NCI-H2196 treated with DMSO at 0.1 percent for 48 hours (cell line): ENCODE results near the gene USP17L17.
"Not testable (repeated sequence)": the region's sequence is repeated elsewhere in the genome, so short reads cannot be mapped to it uniquely, and the experiment has no call there.

Experiments
- DNase-seq: peaks from one replicate; lab custom pipeline; 2025; ENCODE audit not compliant: unreplicated experiment; lab: John Stamatoyannopoulos, UW

The USP17L17 gene

DNA sequence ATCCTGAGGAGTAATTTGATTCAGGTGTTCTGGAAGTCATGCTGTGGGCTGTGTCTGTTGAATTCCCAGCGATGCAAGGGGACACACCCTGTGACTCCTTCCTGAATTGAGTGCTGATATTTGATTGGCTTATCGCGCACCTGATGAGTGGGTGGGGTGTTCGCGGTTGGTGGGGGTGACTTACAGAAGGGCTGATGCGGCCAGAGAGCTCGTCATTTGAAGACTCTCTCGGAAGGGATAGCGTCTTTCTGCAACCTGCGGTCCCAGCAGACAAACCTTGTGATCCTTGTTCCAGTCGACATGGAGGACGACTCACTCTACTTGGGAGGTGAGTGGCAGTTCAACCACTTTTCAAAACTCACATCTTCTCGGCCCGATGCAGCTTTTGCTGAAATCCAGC, at the start of gene USP17L17:
Gene USP17L17 (plus strand): TSS at position 301 of the 400 bp plus-strand sequence. CDS start 0 bp downstream, at position 301.
- DNase-seq = not testable (repeated sequence)

DNA sequence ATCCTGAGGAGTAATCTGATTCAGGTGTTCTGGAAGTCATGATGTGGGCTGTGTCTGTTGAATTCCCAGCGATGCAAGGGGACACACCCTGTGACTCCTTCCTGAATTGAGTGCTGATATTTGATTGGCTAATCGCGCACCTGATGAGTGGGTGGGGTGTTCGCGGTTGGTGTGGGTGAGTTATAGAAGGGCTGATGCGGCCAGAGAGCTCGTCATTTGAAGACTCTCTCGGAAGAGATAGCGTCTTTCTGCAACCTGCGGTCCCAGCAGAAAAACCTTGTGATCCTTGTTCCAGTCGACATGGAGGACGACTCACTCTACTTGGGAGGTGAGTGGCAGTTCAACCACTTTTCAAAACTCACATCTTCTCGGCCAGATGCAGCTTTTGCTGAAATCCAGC, 33.3 kb upstream of the USP17L17 start, which contains the start of gene USP17L10:
Gene USP17L10 (plus strand): TSS at position 301 of the 400 bp plus-strand sequence. CDS start 0 bp downstream, at position 301.
- not testable (repeated sequence) for DNase-seq

- DNase-seq = not testable (repeated sequence)
Observed at GRCh38 chr4:9214701-9215100, 29.0 kb upstream of the USP17L17 start.

- DNase-seq = not testable (repeated sequence)
Observed at GRCh38 chr4:9215105-9215504, 28.6 kb upstream of the USP17L17 start, which contains the start of gene USP17L11. USP17L11 (plus strand) TSS chr4:9215405; CDS start chr4:9215405, 0 bp downstream.

- not testable (repeated sequence) for DNase-seq
Observed at GRCh38 chr4:9219852-9220251, 23.8 kb upstream of the USP17L17 start, which contains the start of gene USP17L12. USP17L12 (plus strand) TSS chr4:9220152; CDS start chr4:9220152, 0 bp downstream.

DNA sequence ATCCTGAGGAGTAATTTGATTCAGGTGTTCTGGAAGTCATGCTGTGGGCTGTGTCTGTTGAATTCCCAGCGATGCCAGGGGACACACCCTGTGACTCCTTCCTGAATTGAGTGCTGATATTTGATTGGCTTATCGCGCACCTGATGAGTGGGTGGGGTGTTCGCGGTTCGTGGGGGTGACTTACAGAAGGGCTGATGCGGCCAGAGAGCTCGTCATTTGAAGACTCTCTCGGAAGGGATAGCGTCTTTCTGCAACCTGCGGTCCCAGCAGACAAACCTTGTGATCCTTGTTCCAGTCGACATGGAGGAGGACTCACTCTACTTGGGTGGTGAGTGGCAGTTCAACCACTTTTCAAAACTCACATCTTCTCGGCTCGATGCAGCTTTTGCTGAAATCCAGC, 19.1 kb upstream of the USP17L17 start, which contains the start of gene USP17L13:
Gene USP17L13 (plus strand): TSS at position 301 of the 400 bp plus-strand sequence. CDS start 0 bp downstream, at position 301.
- DNase-seq = not testable (repeated sequence)

GRCh38 chr4:9230249-9230648, 13.4 kb upstream of the USP17L17 start:
- not testable (repeated sequence) for DNase-seq

- DNase-seq = not testable (repeated sequence)
Observed at GRCh38 chr4:9234085-9234484, 9.6 kb upstream of the USP17L17 start, which contains the start of gene USP17L15. USP17L15 (plus strand) TSS chr4:9234385; CDS start chr4:9234385, 0 bp downstream.

- not testable (repeated sequence) for DNase-seq
Observed at GRCh38 chr4:9238461-9238860, 5.2 kb upstream of the USP17L17 start.

DNA sequence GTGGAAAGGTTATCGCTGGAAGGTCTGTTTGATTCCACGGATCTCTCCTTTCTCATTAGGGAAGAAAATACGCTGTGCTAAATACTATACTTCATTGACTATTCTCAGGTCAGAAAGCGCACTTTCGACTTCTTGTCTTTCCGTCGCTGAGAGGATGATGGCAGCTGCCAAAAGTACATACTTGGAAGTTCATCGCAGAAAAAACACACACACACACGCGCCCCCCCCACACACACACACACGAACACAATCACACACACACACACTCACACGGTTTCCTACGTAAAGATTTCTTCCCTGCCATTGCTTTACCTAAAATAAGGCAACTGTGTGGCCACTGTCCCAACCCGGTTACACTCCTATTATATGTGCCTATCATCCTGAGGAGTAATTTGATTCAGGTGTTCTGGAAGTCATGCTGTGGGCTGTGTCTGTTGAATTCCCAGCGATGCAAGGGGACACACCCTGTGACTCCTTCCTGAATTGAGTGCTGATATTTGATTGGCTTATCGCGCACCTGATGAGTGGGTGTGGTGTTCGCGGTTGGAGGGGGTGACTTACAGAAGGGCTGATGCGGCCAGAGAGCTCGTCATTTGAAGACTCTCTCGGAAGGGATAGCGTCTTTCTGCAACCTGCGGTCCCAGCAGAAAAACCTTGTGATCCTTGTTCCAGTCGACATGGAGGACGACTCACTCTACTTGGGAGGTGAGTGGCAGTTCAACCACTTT, 4.4 kb downstream of the USP17L17 start, which contains the start of gene USP17L18:
Gene USP17L18 (plus strand): TSS at position 678 of the 728 bp plus-strand sequence. CDS start 0 bp downstream, at position 678.
- not testable (repeated sequence) for DNase-seq

- not testable (repeated sequence) for DNase-seq
Observed at GRCh38 chr4:9253078-9253477, 9.4 kb downstream of the USP17L17 start, which contains the start of gene USP17L19. USP17L19 (plus strand) TSS chr4:9253378; CDS start chr4:9253378, 0 bp downstream.

DNA sequence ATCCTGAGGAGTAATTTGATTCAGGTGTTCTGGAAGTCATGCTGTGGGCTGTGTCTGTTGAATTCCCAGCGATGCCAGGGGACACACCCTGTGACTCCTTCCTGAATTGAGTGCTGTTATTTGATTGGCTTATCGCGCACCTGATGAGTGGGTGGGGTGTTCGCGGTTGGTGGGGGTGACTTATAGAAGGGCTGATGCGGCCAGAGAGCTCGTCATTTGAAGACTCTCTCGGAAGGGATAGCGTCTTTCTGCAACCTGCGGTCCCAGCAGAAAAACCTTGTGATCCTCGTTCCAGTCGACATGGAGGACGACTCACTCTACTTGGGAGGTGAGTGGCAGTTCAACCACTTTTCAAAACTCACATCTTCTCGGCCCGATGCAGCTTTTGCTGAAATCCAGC, 14.1 kb downstream of the USP17L17 start, which contains the start of gene USP17L20:
Gene USP17L20 (plus strand): TSS at position 301 of the 400 bp plus-strand sequence. CDS start 0 bp downstream, at position 301.
- not testable (repeated sequence) for DNase-seq

- not testable (repeated sequence) for DNase-seq
Observed at GRCh38 chr4:9262572-9262971, 18.9 kb downstream of the USP17L17 start, which contains the start of gene USP17L21. USP17L21 (plus strand) TSS chr4:9262872; CDS start chr4:9262872, 0 bp downstream.

DNA sequence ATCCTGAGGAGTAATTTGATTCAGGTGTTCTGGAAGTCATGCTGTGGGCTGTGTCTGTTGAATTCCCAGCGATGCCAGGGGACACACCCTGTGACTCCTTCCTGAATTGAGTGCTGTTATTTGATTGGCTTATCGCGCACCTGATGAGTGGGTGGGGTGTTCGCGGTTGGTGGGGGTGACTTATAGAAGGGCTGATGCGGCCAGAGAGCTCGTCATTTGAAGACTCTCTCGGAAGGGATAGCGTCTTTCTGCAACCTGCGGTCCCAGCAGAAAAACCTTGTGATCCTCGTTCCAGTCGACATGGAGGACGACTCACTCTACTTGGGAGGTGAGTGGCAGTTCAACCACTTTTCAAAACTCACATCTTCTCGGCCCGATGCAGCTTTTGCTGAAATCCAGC, 23.6 kb downstream of the USP17L17 start, which contains the start of gene USP17L22:
Gene USP17L22 (plus strand): TSS at position 301 of the 400 bp plus-strand sequence. CDS start 0 bp downstream, at position 301.
- not testable (repeated sequence) for DNase-seq

GRCh38 chr4:9271719-9272118, 28.0 kb downstream of the USP17L17 start:
- not testable (repeated sequence) for DNase-seq
